HCT116 (cell line): ENCODE results near the gene NABP2. TPM values are rescaled to one million over a fixed set of nuclear protein-coding genes. Genes with fewer than 3 reads are reported as not detected.
"Not testable (repeated sequence)": the region's sequence is repeated elsewhere in the genome, so short reads cannot be mapped to it uniquely, and the experiment has no call there.

Source experiments
- ATAC-seq: fragments of 200-7000 bp; cut with Tn5 transposase; 2 replicates; pipeline ENCODE4 v1.9.1; 2020; ENCODE audit warnings: mild to moderate bottlenecking, moderate library complexity
- BruUV-seq: library from RNA; stranded (reverse); fragments of 400-500 nt; replicated peaks from 2 replicates; lab custom pipeline; 2021; lab: Mats Ljungman, UMichigan
- CTCF ChIA-PET: fragments of 300-600 bp; sonication (Branson Sonifier 250); formaldehyde crosslinking; loops from one replicate; lab custom pipeline; 2021; ENCODE audit warnings: antibody characterized with exemption; lab: Charles Lee
- POLR2A ChIA-PET: fragments of 300-600, 350-600 bp; sonication (Branson Sonifier 250); formaldehyde crosslinking; loops from one replicate; lab custom pipeline; 2021; ENCODE audit warnings: antibody characterized with exemption; lab: Charles Lee
- RAD21 ChIA-PET, 2 experiments: fragments of 300-600 bp; sonication (Branson Sonifier 250); formaldehyde crosslinking; loops; one replicate each; lab custom pipeline; 2023; ENCODE audit warnings: low total read pairs in 2 of 2; ENCODE audit not compliant: uncharacterized antibody in 2 of 2, unreplicated experiment in 2 of 2, low non-redundant PET in 1 of 2; lab: Charles Lee
- DNase-seq: peaks from one replicate; pipeline ENCODE4 v3.0.0-alpha.2; 2010; ENCODE audit warnings: low read depth, low spot score
- H2AFZ ChIP-seq: fragments of 200-600 bp; shearing (Covaris generic), sonication (generic); 2 replicates; pipeline ENCODE4 v1.6.1; 2017; ENCODE audit warnings: low read depth, mixed run types, mixed read lengths, antibody characterized with exemption, low read length; ENCODE audit not compliant: poor library complexity, severe bottlenecking
- H3K27ac ChIP-seq: 2 replicates; pipeline ENCODE4 v1.5.1; 2012; ENCODE audit warnings: low read depth, low read length
- H3K27me3 ChIP-seq: fragments of 200-600 bp; sonication (generic); 2 replicates; pipeline ENCODE4 v1.6.1; 2016; ENCODE audit warnings: mixed run types, low read length, mixed read lengths; ENCODE audit not compliant: insufficient read depth
- H3K36me3 ChIP-seq, 2 experiments: fragments of 200-500 bp in 1 of 2; fragments of 200-600 bp in 1 of 2; sonication (Bioruptor generic) in 1 of 2; sonication (generic) in 1 of 2; 2 replicates each; pipeline versions ENCODE4 v1.5.1 to v1.6.1; 2014 to 2016; ENCODE audit warnings: low read length in 2 of 2, inconsistent platforms in 1 of 2, mixed read lengths in 1 of 2, mixed run types in 1 of 2; ENCODE audit not compliant: insufficient read depth in 2 of 2, control insufficient read depth in 1 of 2
- H3K4me1 ChIP-seq, 2 experiments: fragments of 200-600 bp in 1 of 2; sonication (generic) in 1 of 2; 2 replicates each; pipeline versions ENCODE4 v1.5.1 to v1.6.1; 2012 to 2017; ENCODE audit warnings: low read length in 2 of 2, inconsistent platforms in 1 of 2, mild to moderate bottlenecking in 1 of 2, mixed read lengths in 1 of 2, mixed run types in 1 of 2, moderate library complexity in 1 of 2; ENCODE audit not compliant: insufficient read depth in 2 of 2, control insufficient read depth in 1 of 2
- H3K4me2 ChIP-seq: fragments of 200-600 bp; sonication (generic); 2 replicates; pipeline ENCODE4 v1.6.1; 2017; ENCODE audit warnings: mixed run types, low read length, mixed read lengths
- H3K4me3 ChIP-seq, 2 experiments: fragments of 200-600 bp in 1 of 2; sonication (generic) in 1 of 2; replicated peaks in 1 of 2; 2 replicates each; pipeline ENCODE4 v1.5.1; 2011 to 2016; ENCODE audit warnings: low read length in 2 of 2, control low read depth in 1 of 2, low read depth in 1 of 2, mild to moderate bottlenecking in 1 of 2, mixed read lengths in 1 of 2, mixed run types in 1 of 2
- H3K79me2 ChIP-seq: fragments of 200-600 bp; sonication (generic); 2 replicates; pipeline ENCODE4 v1.6.1; 2017; ENCODE audit warnings: mild to moderate bottlenecking, mixed run types, low read length, moderate library complexity, mixed read lengths; ENCODE audit not compliant: insufficient read depth
- H3K9ac ChIP-seq: fragments of 200-600 bp; sonication (generic); 2 replicates; pipeline ENCODE4 v1.6.1; 2016; ENCODE audit warnings: low read length, mixed read lengths
- H3K9me2 ChIP-seq: fragments of 200-600 bp; sonication (generic), shearing (Covaris generic); 2 replicates; pipeline ENCODE4 v1.6.1; 2017; ENCODE audit warnings: mixed run types, mild to moderate bottlenecking, moderate library complexity; ENCODE audit not compliant: insufficient read depth
- H3K9me3 ChIP-seq, 2 experiments: fragments of 200-500 bp in 1 of 2; fragments of 200-600 bp in 1 of 2; sonication (Bioruptor generic) in 1 of 2; sonication (generic) in 1 of 2; 2 replicates each; pipeline ENCODE4 v1.6.1; 2014 to 2017; ENCODE audit warnings: low read length in 2 of 2, mixed read lengths in 2 of 2, inconsistent platforms in 1 of 2, low read depth in 1 of 2, mild to moderate bottlenecking in 1 of 2, mixed run types in 1 of 2, moderate library complexity in 1 of 2; ENCODE audit not compliant: control insufficient read depth in 1 of 2, insufficient read depth in 1 of 2
- H4K20me1 ChIP-seq: fragments of 200-600 bp; sonication (generic), shearing (Covaris generic); 2 replicates; pipeline ENCODE4 v1.6.1; 2017; ENCODE audit warnings: mixed run types, mild to moderate bottlenecking, moderate library complexity; ENCODE audit not compliant: insufficient read depth
- CBX3 ChIP-seq: IDR thresholded peaks from 2 replicates; pipeline ENCODE4 v1.6.1; 2012; ENCODE audit warnings: low read depth
- CTCF ChIP-seq, 3 experiments: fragments of 200-600 bp in 1 of 3; sonication (generic) in 1 of 3; IDR thresholded peaks in 2 of 3; conservative IDR thresholded peaks in 1 of 3; 2 replicates each; pipeline ENCODE4 v1.5.1; 2012 to 2017; ENCODE audit warnings: low read depth in 2 of 3, low read length in 2 of 3, antibody characterized with exemption in 1 of 3, borderline replicate concordance in 1 of 3, control low read depth in 1 of 3, mild to moderate bottlenecking in 1 of 3, mixed read lengths in 1 of 3, mixed run types in 1 of 3, moderate library complexity in 1 of 3; ENCODE audit not compliant: insufficient read depth in 1 of 3
- ELF1 ChIP-seq: IDR thresholded peaks from 2 replicates; pipeline ENCODE4 v1.6.1; 2012; ENCODE audit warnings: low read depth, borderline replicate concordance
- EZH2phosphoT487 ChIP-seq: fragments of 200-600 bp; IDR thresholded peaks from 2 replicates; pipeline ENCODE4 v1.6.1; 2018; ENCODE audit warnings: antibody characterized with exemption, borderline replicate concordance
- RAD21 ChIP-seq: IDR thresholded peaks from 2 replicates; pipeline ENCODE4 v1.6.1; 2012; ENCODE audit warnings: low read depth, mild to moderate bottlenecking
- ZFX ChIP-seq: fragments of 450-650 bp; IDR thresholded peaks from 2 replicates; pipeline ENCODE4 v1.6.1; 2017
- intact Hi-C: fragments of 100-400 bp; cut with micrococcal nuclease; formaldehyde crosslinking; loops from 2 replicates; pipeline ENCODE4 v1.10.0; 2022
- total RNA-seq: library from RNA; stranded (reverse); gene quantifications from one replicate; pipeline ENCODE4 v1.2.1, GENCODE V29; 2021; ENCODE audit not compliant: unreplicated experiment

The NABP2 gene
- total RNA-seq, 1 experiment from 2014 or later = 52.9 TPM

- TF ChIP-seq CTCF (IDR thresholded peaks at IDR 0.05 in 2 of 3, conservative IDR thresholded peaks at IDR 0.05 in 1 of 3; ENCODE audit: borderline replicate concordance in 1 of 3, insufficient read depth in 1 of 3, low read depth in 2 of 3, low read length in 2 of 3) (peak; percentile 69 to 94 (median 88)), ZFX (no peak), CBX3 (peak; percentile 72; the same call in 1 of the 2 replicates), EZH2phosphoT487 (no peak), ELF1 (no peak), RAD21 (peak; percentile 94)
- TF ChIP-seq, all 23 proteins: peak for 4
These were observed 31.0 kb upstream of the NABP2 start (continued) for GRCh38 chr12:56193025-56193578.

- H3K9ac ChIP-seq, H3K9me3 ChIP-seq, H3K9me2 ChIP-seq, H4K20me1 ChIP-seq, DNase-seq, H3K79me2 ChIP-seq, intact Hi-C loops, ATAC-seq, BruUV-seq, H3K4me2 ChIP-seq, H3K36me3 ChIP-seq, H3K27me3 ChIP-seq, RAD21 ChIA-PET, H3K4me3 ChIP-seq, H2AFZ ChIP-seq, H3K4me1 ChIP-seq, H3K27ac ChIP-seq: not testable (repeated sequence)
- ChIA-PET POLR2A (interaction anchor here (1.9 kb wide), 1 partner anchor 25 kb away, joined by 4 read pairs; the partner anchor contains the start of gene RNF41), CTCF (interaction anchor here (0.5 to 1.7 kb wide), 3 partner anchors 8 to 69 kb away, joined by 3 to 5 read pairs (median 3); no protein-coding TSS in a partner anchor)
These were observed 27.2 kb upstream of the NABP2 start for GRCh38 chr12:56196818-56197550.
